ENCODE measurements around the gene KCNMB2. TPM values are rescaled to one million over a fixed set of nuclear protein-coding genes. Genes with fewer than 3 reads are reported as not detected.

Gene KCNMB2
- total RNA-seq, 3 donors from 2014 or later, result 0.19 to 1.3 TPM; not detected in 1

DNA sequence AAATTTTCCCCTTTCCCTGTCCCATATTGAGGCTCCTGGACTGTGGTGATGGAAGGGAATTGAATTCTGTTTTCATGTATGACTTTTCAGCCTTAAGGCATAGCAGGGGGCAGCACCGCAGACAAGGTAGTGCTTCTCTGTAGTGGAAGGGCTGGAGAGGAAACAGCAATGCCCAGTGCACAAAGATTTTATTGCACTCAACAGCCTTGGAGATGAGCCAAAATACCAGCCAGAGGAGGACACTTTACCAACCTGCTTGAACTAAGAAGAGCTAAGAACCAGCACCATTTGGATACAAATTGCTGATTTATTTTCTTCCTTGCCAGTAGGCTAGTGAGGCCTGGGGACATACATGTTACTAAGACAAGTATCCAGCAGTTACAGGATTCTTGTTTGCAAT lies 98.7 kb downstream of the KCNMB2 start:
- Histone ChIP-seq H3K4me1 (ENCODE audit: low read depth) (no peaks in the 10 kb centered on the region), H3K4me3 (no peak overlapping the region), H3K9me3 (peaks cover 6% of the 10 kb centered on the region), H3K36me3 (ENCODE audit: low read depth) (no peaks in the 10 kb centered on the region)
- ATAC-seq, result peak; percentile 54
- peak in 1 of 3 donors; percentile 38 for DNase-seq
- intact Hi-C loops (cut with DNase I, micrococcal nuclease), result no loop called here
- TF ChIP-seq, protein P1, sequence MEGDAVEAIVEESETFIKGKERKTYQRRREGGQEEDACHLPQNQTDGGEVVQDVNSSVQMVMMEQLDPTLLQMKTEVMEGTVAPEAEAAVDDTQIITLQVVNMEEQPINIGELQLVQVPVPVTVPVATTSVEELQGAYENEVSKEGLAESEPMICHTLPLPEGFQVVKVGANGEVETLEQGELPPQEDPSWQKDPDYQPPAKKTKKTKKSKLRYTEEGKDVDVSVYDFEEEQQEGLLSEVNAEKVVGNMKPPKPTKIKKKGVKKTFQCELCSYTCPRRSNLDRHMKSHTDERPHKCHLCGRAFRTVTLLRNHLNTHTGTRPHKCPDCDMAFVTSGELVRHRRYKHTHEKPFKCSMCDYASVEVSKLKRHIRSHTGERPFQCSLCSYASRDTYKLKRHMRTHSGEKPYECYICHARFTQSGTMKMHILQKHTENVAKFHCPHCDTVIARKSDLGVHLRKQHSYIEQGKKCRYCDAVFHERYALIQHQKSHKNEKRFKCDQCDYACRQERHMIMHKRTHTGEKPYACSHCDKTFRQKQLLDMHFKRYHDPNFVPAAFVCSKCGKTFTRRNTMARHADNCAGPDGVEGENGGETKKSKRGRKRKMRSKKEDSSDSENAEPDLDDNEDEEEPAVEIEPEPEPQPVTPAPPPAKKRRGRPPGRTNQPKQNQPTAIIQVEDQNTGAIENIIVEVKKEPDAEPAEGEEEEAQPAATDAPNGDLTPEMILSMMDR (IDR thresholded peaks at IDR 0.05), result no peak

DNA sequence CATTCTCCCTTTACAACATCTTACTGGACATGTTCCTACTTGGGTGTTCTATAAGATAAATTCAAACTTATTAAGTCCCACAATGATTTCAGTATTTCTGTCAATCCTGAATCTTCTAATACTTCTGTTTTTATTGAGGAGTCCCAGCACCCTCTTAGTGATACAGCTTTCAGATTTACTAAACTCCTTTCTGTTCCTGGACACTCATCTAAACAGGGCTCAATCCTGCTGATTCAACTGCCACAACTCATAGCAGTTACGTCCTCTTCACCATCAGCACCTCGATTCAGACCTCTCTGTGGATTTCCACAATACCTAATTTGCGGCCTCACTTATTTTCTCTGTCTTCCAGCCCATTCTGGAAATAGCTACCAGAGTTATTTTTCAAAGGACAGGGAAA lies 101.6 kb downstream of the KCNMB2 start:
- no peak for DNase-seq
- TF ChIP-seq, protein P1 (IDR thresholded peaks at IDR 0.05), result no peak
- H3K4me1 ChIP-seq (ENCODE audit: low read depth), result no peaks in the 10 kb centered on the region
- intact Hi-C loops (cut with DNase I, micrococcal nuclease), result no loop called here
- no peak for ATAC-seq
- H3K9me3 ChIP-seq, result peaks cover 6% of the 10 kb centered on the region
- H3K36me3 ChIP-seq (ENCODE audit: low read depth), result no peaks in the 10 kb centered on the region
- H3K4me3 ChIP-seq, result no peak overlapping the region

DNA sequence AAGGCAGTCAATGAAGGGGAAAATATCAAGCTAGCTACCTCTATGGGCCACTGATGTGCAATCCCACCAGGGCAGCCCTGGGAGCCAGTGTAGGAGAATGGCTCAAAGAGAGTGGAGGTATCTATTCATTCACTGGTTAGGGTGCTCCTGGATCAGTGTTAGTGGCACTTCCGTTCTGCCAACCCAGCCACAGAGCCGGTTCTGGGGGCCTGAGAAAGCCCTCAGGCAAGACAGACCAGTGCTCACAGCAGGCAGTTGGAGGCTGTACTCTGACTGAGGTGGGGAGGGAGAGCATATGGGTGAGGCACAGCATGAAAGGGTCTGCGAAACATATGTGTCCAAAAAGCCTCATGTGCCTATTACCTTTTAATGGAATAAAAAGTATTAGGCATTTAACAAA lies 109.3 kb downstream of the KCNMB2 start:
- H3K4me1 ChIP-seq (ENCODE audit: low read depth), result no peaks in the 10 kb centered on the region
- TF ChIP-seq, protein P1 (IDR thresholded peaks at IDR 0.05), result no peak
- intact Hi-C loops (cut with DNase I, micrococcal nuclease), result no loop called here
- no peaks in the 10 kb centered on the region for H3K9me3 ChIP-seq
- H3K4me3 ChIP-seq, result no peak overlapping the region
- DNase-seq (no peak), ATAC-seq (no peak)
- H3K36me3 ChIP-seq (ENCODE audit: low read depth), result no peaks in the 10 kb centered on the region

DNA sequence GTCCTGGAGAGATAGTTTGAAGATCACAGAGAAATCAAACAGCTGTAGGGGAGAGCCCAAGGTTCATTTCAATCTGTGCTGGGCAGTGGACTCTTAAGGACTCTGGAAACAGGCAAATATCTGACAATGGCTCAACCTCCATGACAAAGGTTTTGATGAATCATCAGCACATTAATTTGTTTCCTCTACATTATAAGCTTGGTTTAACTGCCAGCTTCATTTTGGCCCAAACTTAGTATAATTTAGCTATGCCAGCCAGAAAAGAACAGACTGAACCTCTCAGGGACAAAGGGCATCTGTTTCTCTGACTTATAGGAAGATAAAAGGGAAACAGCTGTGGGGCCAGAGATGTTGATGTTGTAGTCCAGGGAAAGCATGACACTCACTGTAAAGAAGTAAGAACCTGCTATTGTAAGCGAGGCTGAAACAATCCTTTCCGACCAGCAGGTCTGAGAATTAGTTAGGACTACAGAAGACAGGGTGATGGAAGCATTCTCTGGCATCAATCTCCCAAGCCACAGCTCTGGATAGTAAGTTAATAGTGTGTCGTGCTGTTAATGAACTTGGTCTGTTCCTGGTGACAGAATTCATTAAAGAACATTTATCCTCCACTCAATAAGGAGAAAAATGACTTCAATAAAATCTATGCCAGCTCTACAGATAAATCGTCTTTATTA lies 110.1 kb downstream of the KCNMB2 start:
- ATAC-seq, result no peak
- TF ChIP-seq, protein P1 (IDR thresholded peaks at IDR 0.05), result no peak

DNA sequence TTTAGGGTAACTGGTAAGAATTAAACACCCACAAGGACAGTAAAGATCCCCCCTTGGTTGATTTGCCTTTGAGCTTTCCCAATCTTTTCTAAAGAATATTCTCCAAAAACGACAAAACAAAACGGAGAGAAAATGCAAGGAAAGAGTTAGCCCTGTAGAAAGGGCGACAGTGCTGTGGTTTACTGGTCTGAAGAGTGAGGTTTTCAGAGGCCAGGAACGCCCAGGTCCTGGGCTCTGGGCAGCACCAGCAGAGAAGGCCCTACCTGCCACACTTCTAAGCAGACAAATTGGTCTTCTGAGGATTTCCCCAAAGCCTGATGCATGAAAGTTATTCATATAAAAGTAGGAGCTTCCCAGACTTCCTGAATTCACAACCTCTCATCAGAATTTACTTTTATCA lies 119.3 kb downstream of the KCNMB2 start:
- no peaks in the 10 kb centered on the region for H3K4me1 ChIP-seq (ENCODE audit: low read depth)
- intact Hi-C loops (cut with DNase I, micrococcal nuclease), result no loop called here
- no peak for ATAC-seq
- H3K36me3 ChIP-seq (ENCODE audit: low read depth), result no peaks in the 10 kb centered on the region
- H3K4me3 ChIP-seq, result no peak overlapping the region
- no peaks in the 10 kb centered on the region for H3K9me3 ChIP-seq
- no peak for DNase-seq
- TF ChIP-seq, protein P1 (IDR thresholded peaks at IDR 0.05), result no peak

More for the DNA sequence above, 110.1 kb downstream of the KCNMB2 start:
- no peaks in the 10 kb centered on the region for H3K4me1 ChIP-seq (ENCODE audit: low read depth)
- no peak overlapping the region for H3K4me3 ChIP-seq
- intact Hi-C loops (cut with DNase I, micrococcal nuclease), result no loop called here
- no peak for DNase-seq
- no peaks in the 10 kb centered on the region for H3K36me3 ChIP-seq (ENCODE audit: low read depth)
- H3K9me3 ChIP-seq, result no peaks in the 10 kb centered on the region
